Measurements from ENCODE around the gene DLGAP4.

DNA sequence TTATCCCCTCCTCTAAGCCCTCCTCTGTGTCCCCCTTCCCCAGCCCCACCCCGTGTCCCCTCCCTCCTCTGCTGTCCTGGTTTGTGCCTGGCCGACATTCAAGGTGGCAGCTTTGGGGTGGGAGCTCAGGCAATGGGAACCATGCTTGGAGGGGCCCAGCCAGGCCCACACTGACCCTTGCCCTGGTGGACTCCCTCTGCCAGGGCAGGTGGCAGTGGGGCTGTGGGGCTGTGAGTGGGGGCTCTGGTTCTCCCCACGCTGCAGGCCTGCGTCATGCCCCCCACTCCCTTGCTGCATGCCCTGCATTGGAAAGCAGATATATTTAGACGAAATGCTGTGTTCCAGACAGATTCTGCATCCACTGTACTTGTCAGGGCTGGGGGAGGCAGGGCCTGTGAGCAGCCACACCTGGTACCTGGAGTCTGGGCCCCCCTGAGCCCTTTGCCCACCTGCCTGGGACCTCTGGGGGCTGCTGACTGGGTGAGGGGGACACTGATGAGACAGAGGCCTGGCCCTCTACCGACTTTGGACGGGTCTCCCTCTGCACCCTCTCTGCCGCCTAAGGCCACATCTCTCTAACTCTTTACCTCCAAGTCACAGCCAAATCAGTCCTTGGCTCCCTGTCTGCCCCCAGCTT lies 14.2 kb downstream of the DLGAP4 start:
- no peak for TF ChIP-seq EZH2 (IDR thresholded peaks at IDR 0.05; ENCODE audit: low read length)
- TF ChIP-seq, protein P1, sequence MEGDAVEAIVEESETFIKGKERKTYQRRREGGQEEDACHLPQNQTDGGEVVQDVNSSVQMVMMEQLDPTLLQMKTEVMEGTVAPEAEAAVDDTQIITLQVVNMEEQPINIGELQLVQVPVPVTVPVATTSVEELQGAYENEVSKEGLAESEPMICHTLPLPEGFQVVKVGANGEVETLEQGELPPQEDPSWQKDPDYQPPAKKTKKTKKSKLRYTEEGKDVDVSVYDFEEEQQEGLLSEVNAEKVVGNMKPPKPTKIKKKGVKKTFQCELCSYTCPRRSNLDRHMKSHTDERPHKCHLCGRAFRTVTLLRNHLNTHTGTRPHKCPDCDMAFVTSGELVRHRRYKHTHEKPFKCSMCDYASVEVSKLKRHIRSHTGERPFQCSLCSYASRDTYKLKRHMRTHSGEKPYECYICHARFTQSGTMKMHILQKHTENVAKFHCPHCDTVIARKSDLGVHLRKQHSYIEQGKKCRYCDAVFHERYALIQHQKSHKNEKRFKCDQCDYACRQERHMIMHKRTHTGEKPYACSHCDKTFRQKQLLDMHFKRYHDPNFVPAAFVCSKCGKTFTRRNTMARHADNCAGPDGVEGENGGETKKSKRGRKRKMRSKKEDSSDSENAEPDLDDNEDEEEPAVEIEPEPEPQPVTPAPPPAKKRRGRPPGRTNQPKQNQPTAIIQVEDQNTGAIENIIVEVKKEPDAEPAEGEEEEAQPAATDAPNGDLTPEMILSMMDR (optimal IDR thresholded peaks at IDR 0.05 in 1 of 3, IDR thresholded peaks at IDR 0.05 in 1 of 3, conservative IDR thresholded peaks at IDR 0.05 in 1 of 3; ENCODE audit: extremely low read depth in 1 of 3, insufficient read depth in 2 of 3, low read length in 3 of 3): no peak
